Umbilical cord (tissue), 2 donors: Measurements from ENCODE around the gene ERICH6B. TPM values are rescaled to one million over a fixed set of nuclear protein-coding genes. Genes with fewer than 3 reads are reported as not detected.
A peak's percentile ranks its signal among the peaks of the same experiment; 100 is the strongest.
"Not testable (repeated sequence)": the region's sequence is repeated elsewhere in the genome, so short reads cannot be mapped to it uniquely, and the experiment has no call there.

Experiments used
- DNase-seq: peaks from one replicate; pipeline ENCODE4 v3.0.0-alpha.2; 2015; ENCODE audit warnings: low spot score
- total RNA-seq: library from RNA; depleted of rRNA; stranded (reverse); fragments of >200 nt; gene quantifications from one replicate; pipeline ENCODE4 v1.2.3, GENCODE V29; 2014; ENCODE audit warnings: low replicate concordance; ENCODE audit not compliant: insufficient read depth

ERICH6B gene
- not detected for total RNA-seq

DNA sequence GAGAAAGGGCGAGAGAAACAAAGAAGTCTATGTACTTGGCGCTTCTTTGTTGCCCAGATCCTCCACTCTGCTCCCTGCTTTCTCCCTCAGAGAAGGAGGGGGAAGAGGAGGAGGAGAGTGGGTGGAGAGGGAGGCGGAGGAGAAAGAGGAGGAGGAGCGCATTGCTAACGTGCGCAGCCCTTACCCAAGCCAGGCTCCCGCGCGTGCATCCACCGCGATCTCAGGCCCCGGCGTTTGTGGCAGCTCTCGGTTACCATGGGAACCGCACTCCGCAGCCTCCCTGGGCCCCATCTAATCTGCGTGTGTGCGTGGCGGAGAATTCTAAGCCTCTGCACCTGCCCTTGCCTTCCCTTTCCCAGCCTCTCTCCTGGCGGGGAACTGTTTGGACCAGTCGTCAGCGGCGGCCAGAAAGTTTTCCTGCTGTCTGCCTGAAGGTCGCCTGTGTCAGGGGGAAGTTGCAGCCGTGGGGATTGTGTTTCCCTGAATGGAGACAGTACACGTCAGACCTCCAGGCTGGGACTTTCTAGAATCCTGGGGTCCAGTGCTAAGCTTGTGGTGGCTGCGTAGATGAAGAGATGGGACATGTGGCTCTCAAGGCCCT, at the start of gene ERICH6B:
Gene ERICH6B, minus strand, starts transcription at position 239 of the 601 bp plus-strand sequence. CDS start 18,734 bp downstream, outside the sequence.
- DNase-seq, result peak; percentile 77

DNA sequence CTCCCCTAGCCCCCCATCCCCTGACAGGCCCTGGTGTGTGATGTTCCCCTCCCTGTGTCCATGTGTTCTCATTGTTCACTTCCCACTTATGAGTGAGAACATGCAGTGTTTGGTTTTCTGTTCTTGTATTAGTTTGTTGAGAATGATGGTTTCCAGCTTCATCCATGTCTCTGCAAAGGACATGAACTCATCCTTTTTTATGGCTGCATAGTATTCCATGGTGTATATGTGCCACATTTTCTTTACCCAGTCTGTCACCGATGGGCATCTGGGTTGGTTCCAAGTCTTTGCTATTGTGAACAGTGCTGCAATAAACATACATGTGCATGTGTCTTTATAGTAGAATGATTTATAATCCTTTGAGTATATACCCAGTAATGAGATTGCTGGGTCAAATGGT, 47.4 kb upstream of the ERICH6B start:
- DNase-seq, result not testable (repeated sequence)

DNA sequence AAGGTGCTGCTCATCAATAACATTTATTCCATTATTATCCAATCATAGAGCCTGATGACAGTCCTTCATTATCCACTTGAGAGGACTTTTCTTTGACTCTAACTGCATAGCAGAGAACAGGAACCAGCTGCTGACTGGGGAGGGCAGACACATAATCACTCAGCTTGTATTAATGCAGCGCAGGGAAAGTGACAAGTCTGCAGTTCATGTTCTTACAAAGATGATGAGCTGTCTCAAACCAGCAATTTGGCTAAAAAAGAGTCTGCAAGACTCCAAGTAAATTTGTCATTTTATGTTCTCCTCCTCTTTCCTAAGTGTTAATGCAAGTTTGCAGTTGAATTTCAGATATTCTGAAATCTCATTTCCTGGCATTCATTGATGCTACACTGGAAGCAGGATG, 46.6 kb upstream of the ERICH6B start:
- DNase-seq, result no peak

DNA sequence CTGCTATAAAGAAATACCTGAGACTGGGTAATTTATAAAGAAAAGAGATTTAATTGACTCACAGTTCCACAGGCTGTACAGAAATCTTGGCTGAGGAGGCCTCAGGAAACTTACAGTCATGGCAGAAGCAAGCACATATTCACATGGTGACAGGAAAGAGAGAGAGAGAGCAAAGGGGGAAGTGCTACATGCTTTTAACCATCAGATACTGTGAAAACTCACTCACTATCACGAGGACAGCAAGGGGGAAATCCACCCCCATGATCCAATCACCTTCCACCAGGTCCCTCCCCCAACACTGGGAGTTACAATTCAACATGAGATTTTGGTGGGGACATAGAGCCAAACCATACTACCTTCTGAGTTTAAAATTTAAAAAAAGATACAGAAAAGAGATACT, 44.9 kb upstream of the ERICH6B start:
- not testable (repeated sequence) for DNase-seq

DNA sequence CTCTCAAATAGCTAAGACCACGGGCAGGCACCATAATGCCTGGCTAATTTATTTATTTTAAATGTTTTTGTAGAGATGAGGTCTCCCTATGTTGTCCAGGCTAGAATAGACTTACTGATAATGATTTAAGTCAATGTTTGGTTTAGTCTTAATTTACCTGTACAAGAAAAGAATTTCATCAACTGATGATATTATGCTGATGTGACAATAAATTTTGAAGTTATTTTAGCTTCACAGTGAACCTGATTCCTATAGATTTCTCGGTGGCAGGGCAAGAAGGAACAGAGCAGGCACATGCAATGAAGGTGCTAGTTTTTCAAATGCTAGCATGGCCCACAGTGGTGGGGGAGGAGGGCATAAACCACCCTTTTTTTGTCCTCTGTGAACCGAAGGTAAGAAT, 44.0 kb upstream of the ERICH6B start:
- DNase-seq, result no peak

DNA sequence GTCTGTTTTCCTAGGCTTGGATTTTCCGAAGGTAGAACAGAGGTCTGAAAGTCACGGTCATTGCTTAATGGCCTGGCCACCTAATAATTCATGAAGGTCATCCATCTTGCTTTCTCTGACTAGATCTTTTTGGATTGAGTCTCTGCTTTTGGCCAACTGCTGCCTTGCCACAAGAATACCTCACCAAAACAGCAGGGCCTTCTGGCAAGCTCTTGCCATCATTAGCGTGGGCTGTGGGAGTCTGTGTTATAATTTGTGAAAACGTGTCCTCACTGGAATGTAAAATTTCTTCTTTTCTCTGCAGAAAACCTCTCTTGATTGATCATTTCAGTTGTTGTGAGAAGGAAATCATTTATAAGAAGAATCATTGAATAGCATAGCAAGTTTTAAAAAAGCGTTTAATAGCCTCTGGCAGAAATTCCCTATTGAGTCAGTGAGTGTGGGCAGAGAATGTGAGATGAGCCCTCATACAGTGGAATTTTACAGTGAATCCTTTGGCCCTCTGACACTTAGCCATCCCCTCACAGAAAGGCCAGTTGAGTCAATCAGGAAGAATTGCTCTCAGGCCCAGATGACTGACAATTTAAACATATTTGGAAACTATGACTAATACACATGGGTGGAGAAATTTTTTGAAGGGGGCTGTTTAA, 43.2 kb upstream of the ERICH6B start:
- no peak for DNase-seq

DNA sequence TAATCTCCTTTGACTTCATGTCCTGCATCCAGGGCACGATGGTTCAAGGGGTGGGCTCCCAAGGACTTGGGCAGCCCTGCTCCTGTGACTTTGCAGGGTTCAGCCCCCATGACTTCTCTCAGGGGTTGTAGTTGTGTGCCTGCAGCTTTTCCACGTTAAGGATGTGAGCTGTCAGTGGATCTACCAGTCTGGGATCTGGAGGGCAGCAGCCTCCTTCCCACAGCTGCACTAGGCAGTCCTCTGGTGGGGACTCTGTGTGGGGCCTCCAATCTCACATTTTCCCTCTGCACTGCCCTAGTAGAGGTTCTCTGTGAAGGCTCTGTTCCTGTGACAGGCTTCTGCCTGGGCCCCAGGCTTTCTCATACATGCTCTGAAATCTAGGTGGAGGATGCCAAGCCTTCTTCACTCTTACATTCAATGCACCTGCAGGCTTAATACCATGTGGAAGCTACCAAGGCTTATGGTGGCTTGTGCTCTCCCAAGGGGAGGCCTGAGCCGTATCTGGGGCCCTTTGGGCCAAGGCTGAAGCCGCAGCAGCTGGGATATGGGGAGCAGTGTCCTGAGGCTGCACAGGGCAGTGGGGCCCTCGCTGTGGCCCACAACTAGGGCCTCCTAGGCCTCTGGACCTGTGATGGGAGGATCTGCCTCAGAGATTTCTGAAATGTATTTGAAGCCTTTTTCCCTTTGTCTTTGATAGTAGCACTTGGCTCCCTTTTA, 39.3 kb upstream of the ERICH6B start:
- DNase-seq, result no peak

DNA sequence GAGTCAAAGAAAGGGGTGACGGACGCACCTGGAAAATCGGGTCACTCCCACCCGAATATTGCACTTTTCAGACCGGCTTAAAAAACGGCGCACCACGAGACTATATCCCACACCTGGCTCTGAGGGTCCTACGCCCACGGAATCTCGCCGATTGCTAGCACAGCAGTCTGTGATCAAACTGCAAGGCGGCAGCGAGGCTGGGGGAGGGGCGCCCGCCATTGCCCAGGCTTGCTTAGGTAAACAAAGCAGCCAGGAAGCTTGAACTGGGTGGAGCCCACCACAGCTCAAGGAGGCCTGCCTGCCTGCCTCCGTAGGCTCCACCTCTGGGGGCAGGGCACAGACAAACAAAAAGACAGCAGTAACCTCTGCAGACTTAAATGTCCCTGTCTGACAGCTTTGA, 29.7 kb upstream of the ERICH6B start:
- not testable (repeated sequence) for DNase-seq

DNA sequence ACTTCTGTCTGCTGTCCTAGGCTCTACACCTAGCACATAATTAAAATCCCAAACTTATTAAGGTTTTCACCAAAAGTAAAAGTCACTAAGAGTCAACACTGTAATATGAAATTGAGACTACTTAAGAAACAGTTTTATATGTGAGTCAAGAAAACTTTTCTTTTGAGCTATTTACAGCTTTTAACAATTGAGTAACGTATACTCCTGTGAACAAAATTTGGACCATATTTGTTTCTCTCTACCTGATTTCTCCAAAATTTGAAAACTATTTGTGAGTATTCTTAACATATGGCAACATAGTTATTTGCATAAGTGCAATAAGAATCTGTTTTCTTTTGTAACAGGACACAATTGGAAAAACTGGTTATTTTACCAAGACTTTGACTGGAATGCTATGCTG, 26.6 kb upstream of the ERICH6B start:
- not testable (repeated sequence) for DNase-seq

DNA sequence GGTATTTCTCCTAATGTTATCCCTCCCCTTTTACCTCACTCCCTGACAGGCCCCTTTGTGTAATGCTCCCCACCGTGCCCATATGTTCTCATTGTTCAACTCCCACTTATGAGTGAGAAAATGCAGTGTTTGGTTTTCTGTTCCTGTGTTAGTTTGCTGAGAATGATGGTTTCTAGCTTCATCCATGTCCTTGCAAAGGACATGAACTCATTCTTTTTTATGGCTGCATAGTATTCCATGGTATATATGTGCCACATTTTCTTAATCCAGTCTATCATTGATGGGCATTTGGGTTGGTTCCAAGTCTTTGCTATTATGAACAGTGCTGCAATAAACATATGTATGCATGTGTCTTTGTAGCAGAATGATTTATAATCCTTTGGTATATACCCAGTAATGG, 19.8 kb upstream of the ERICH6B start:
- DNase-seq, result not testable (repeated sequence)

DNA sequence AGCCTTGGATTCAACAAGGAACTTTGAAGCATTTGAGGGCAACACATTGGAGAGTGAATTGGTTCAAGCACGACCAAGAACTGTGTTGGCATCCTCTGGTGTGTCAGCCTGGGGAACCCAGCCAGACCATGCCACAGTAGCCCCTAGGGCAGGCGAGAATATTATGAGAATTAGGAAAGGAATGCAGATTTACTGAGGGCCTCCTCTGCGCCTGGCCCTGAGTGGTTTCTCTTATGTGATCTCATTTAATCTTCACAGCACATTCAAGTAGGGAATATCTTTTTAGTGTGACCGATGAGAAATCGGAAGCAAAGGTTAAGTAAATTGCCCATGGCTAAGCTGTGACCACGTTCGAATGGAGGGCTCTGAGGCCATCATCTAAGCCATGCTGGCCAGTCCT, 15.3 kb upstream of the ERICH6B start:
- no peak for DNase-seq

DNA sequence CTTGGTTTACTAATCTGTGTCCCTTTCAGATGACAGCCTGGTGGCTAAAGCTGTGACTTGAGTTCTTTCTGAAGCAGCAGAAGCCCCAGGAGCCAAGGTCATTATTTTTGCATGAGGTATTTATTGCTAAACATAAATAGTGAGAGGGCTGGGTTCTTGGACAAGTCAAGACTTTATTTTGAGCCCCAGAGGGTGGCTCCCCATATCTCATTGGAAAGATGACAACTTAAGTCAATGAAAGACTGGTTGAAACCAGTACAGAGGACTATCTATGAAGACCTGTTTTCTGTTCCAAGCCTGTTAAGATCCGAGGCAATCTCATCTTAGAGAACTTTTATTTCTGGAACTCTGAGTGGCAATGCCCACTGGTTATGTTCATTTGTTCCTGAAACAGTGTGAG, 14.4 kb upstream of the ERICH6B start:
- no peak for DNase-seq

DNA sequence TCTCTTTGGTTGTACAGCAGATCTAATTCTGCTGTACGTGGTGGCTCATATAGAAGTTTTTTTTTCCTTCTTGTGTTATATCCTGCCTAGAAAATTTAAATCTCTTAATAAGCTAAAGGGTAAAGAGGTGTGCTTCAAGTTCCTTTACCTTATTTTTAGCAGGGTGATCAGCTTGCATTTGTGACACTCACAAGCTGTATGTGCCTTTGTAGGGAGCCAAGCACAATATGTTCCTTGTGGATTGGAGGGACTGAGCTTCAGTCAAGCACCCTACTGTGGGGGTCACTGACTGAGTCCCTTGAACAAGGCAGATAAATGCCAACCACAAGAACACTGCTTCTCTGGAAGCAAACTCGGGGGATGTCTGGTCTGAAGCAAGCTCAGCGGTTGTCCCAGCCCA, 12.6 kb upstream of the ERICH6B start:
- no peak for DNase-seq

DNA sequence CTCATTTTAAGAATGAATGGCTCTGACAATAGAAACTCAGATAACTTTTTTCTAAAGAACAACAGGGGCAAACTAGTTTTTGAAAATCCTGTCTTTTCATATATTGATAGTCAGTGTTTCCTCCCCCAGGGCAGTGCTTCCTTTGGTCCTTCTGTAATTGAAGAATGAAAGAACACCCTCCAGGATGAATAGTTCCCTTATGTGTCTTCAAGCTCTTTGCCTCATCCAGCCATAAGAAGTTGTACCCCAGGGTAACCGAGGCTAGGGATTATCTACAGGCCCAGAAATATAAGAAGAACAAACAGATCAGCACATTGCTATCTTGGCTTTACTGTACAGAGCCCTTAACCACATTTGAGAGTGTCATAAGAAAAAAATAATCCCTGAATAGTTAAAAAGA, 12.1 kb upstream of the ERICH6B start:
- DNase-seq, result no peak

DNA sequence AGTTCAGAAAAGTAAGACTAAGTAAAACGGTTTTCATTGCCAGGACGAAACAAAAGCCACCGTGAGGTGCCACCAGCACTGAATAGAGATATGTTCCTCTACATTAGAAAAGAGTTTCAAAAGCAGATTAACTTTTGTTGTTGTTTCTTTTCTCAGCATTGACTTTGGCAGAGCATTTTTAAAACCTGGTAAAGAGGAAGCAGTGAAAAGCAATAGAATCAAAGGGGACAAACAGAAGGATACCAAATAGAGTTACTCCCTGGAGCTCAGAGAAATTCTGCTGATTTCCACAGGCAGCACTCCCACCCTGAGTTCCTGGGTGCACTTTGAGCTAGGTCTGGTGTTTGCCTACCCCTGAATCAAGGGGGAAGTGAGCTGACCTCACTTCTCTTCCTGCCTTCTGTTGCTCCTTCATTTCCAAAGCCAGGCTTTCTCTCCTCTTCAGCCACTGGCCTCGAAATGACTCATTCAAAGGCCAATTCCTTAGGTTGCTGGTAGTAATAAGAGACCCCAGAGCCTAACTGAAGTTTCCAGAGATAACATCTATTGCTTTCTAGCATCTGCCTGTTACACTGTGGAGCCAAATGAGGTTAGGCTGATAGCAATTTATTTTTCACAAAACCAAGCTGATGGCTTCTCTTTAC, 11.3 kb upstream of the ERICH6B start:
- no peak for DNase-seq

DNA sequence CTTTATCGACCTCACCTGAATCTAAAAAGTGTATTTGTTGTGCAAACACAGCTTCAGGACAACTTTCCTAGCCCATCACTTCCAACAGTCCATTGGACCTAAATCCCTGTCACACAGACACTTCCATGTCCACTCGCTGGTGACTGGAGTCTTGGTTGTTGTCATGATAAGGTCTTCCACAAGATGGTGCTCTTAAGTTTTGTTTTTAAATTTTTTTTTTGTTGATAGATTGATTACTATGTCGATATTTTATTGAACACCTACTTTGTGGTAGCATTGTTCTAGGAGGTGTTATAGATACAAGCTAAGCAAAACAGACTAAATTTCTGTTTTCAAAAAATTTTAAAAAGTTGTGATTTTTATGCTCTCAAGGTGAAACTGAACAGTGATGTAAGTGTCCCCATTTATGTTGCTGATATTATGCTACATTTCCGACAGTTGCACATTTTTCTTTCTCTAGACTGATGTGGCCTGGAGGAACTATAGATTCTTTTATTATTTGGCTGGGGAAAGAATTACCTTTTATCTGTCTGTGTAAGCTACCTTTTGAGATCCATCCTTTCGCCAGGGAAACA, 8.1 kb upstream of the ERICH6B start:
- DNase-seq, result no peak

DNA sequence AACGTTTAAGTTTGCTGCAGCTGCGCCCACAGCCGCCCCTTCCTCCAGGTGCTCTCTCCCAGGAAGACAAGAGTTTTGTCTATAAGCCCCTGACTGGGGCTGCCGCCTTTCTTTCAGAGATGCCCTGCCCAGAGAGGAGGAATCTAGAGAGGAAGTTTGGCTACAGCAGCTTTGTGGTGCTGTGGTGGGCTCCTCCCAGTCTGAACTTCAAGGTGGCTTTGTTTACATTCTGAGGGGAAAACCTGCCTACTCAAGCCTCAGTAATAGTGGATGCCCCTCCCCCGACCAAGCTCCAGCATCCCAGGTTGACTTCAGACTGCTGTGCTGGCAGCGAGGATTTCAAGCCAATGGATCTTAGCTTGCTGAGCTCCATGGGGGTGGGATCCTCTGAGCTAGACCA, 6.4 kb upstream of the ERICH6B start:
- DNase-seq, result no peak

DNA sequence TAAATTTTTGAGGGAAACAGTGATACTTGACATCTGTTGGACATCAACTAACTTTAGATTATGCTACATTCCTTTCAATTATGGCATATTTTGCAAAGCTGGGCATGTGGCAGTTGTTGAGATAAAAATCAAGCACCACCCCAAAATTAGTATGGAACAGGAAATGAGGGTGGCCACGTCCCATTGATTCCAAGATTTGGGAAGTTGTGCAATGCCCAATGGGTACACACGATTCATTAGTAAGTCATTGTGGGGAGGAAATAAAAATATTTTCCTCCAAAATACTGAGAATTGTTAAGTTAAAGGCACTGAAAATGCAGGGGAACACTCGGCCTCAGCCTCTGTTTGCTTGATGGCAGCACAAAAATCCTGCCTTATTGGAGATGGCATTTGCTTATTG, 7.6 kb downstream of the ERICH6B start:
- DNase-seq, result no peak

DNA sequence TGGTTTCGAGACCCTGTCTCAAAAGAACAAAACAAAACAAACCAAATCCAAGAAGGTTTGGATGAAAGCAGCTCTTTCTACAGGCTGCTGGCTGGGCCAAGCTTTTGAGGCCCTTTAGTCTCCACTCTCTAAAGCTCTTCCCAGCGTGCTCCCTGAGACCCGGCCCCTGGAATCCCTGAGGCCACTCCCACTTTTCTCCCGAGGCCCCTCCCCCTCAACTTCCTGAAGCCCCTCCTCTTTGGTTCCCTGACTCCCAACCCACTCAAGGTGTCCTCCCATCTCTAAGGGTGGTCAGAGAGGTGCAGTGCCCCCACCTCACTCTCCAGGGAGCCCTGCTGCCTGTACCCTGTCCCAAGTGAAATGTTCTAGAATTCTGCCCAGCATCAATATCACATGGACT, 10.6 kb downstream of the ERICH6B start:
- DNase-seq, result no peak

DNA sequence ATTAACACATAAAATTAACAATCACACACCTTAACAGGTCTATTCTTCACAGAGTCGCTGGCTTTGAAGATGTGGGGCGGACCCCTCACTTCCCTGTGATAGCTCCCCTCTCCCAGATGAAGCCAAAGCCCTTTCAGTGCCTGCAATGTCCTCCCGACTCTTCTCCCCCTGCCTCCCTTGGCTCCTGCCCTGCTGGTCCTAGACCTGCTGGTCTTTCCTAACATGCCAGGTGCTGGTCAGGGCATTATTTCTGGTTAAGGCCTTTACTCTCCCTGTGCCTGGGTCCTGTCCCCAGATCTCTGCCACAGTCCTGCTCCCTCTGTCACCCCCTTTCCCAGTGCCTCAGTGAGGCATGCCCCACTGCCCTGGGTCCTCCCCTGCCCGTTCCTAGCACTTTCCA, 12.2 kb downstream of the ERICH6B start:
- DNase-seq, result no peak

DNA sequence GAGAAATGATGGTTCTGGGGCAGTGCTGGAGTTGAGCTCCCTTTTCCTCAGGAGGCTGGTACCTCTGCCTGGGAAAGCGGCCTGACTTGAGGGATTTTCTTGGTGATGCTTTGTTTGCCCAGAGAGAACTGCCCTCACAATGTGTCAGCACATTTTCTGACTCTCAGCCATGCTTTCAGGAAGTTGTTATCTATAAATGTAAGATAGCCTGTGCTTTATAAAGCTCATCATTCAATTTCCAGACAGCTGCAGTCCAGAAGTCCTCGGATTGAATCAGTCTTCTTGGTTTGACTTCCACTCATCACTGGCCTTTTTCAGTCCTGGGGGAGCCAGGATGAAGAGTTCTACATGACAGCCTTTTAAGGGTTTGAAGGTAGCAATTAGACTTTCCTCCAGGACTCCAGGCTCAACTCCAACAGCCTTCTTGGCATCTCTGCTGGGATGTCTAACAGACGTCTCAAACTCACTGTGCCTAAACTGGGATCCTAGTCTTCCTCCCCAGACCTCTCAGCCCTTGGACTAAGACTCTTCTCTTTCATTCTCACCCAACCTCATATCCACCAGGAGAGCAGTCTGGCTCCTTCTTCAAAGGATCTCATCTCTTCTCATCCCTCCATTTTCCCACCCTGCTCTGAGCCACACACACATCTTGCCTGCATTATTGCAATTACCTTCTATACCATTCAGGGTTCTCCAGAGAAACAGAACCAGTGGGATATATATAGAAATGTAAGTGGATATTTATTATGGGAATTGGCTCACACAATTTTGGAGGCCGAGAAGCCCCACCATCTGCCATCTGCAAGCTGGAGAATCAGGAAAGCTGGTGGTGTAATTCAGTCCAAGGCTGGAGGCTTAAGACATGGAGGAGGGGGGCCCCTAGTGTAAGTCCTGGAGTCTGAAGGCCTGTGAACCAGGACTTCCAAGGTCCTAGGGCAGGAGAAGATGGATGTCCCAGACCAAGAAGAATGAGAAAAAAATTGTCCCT, 13.1 kb downstream of the ERICH6B start:
- peak; percentile 15 for DNase-seq
